Astrocyte (in vitro differentiated cells and primary cell): ENCODE data around the gene OCA2. TPM values are rescaled to one million over a fixed set of nuclear protein-coding genes. Genes with fewer than 3 reads are reported as not detected.

Experiments used
- DNase-seq: peaks from one replicate; pipeline ENCODE4 v3.0.0-alpha.2; 2010; ENCODE audit warnings: low read depth
- FAIRE-seq: peaks from 2 replicates; lab custom pipeline; 2011; peaks lifted over from hg19 to GRCh38; lab: Jason Lieb, UNC
- H2AFZ ChIP-seq: 2 replicates; pipeline ENCODE4 v1.6.0; 2012; ENCODE audit warnings: low read depth, low read length, inconsistent platforms
- H3K27ac ChIP-seq: 2 replicates; pipeline ENCODE4 v1.5.1; 2011; ENCODE audit warnings: low read depth, low read length, inconsistent platforms
- H3K27me3 ChIP-seq: 2 replicates; pipeline ENCODE4 v1.6.0; 2011; ENCODE audit warnings: low read length, inconsistent platforms; ENCODE audit not compliant: insufficient read depth
- H3K36me3 ChIP-seq: 2 replicates; pipeline ENCODE4 v1.5.1; 2011; ENCODE audit warnings: low read length, inconsistent platforms; ENCODE audit not compliant: insufficient read depth
- H3K4me1 ChIP-seq: 2 replicates; pipeline ENCODE4 v1.5.1; 2011; ENCODE audit warnings: low read length, inconsistent platforms; ENCODE audit not compliant: insufficient read depth
- H3K4me2 ChIP-seq: 2 replicates; pipeline ENCODE4 v1.6.0; 2012; ENCODE audit warnings: low read length, inconsistent platforms
- H3K4me3 ChIP-seq: 2 replicates; pipeline ENCODE4 v1.5.1; 2011; ENCODE audit warnings: low read depth, mild to moderate bottlenecking, low read length, inconsistent platforms; ENCODE audit not compliant: insufficient read depth
- H3K79me2 ChIP-seq: 2 replicates; pipeline ENCODE4 v1.6.0; 2012; ENCODE audit warnings: mild to moderate bottlenecking, low read length, inconsistent platforms; ENCODE audit not compliant: insufficient read depth
- H3K9ac ChIP-seq: 2 replicates; pipeline ENCODE4 v1.6.0; 2012; ENCODE audit warnings: mild to moderate bottlenecking, low read length, inconsistent platforms
- H3K9me3 ChIP-seq: 2 replicates; pipeline ENCODE4 v1.5.1; 2012; ENCODE audit warnings: low read depth, mild to moderate bottlenecking, low read length, inconsistent platforms; ENCODE audit not compliant: insufficient read depth
- H4K20me1 ChIP-seq: 2 replicates; pipeline ENCODE4 v1.6.0; 2012; ENCODE audit warnings: low read length, inconsistent platforms; ENCODE audit not compliant: insufficient read depth
- H3K27ac Mint-ChIP-seq: one replicate; pipeline ENCODE4 v1.8.0; 2021; ENCODE audit warnings: mild to moderate bottlenecking, mixed read lengths; ENCODE audit not compliant: unreplicated experiment
- H3K27me3 Mint-ChIP-seq: one replicate; pipeline ENCODE4 v1.8.0; 2021; ENCODE audit warnings: low read depth, mixed read lengths; ENCODE audit not compliant: unreplicated experiment
- H3K36me3 Mint-ChIP-seq: one replicate; pipeline ENCODE4 v1.8.0; 2021; ENCODE audit warnings: low read depth, mixed read lengths; ENCODE audit not compliant: unreplicated experiment
- H3K4me1 Mint-ChIP-seq: one replicate; pipeline ENCODE4 v1.8.0; 2021; ENCODE audit warnings: low read depth, mixed read lengths; ENCODE audit not compliant: unreplicated experiment
- H3K4me3 Mint-ChIP-seq: one replicate; pipeline ENCODE4 v1.8.0; 2021; ENCODE audit warnings: mild to moderate bottlenecking, moderate library complexity, mixed read lengths; ENCODE audit not compliant: unreplicated experiment
- H3K9me3 Mint-ChIP-seq: one replicate; pipeline ENCODE4 v1.8.0; 2021; ENCODE audit warnings: mild to moderate bottlenecking, mixed read lengths; ENCODE audit not compliant: unreplicated experiment
- EZH2 ChIP-seq: IDR thresholded peaks from 2 replicates; pipeline ENCODE4 v1.6.1; 2012; ENCODE audit warnings: mild to moderate bottlenecking, low read length, inconsistent platforms; ENCODE audit not compliant: insufficient read depth
- total RNA-seq: library from RNA; stranded (reverse); gene quantifications from 2 replicates; pipeline ENCODE4 v1.2.1, GENCODE V29; 2021
- TF ChIP-seq, protein P1 (sequence below): IDR thresholded peaks from 2 replicates; pipeline ENCODE4 v1.5.1; 2011; ENCODE audit warnings: low read depth, mild to moderate bottlenecking, inconsistent platforms, low read length, moderate library complexity; ENCODE audit not compliant: insufficient read depth

The OCA2 gene
- total RNA-seq, 1 donor from 2014 or later, result 2.9 TPM

DNA sequence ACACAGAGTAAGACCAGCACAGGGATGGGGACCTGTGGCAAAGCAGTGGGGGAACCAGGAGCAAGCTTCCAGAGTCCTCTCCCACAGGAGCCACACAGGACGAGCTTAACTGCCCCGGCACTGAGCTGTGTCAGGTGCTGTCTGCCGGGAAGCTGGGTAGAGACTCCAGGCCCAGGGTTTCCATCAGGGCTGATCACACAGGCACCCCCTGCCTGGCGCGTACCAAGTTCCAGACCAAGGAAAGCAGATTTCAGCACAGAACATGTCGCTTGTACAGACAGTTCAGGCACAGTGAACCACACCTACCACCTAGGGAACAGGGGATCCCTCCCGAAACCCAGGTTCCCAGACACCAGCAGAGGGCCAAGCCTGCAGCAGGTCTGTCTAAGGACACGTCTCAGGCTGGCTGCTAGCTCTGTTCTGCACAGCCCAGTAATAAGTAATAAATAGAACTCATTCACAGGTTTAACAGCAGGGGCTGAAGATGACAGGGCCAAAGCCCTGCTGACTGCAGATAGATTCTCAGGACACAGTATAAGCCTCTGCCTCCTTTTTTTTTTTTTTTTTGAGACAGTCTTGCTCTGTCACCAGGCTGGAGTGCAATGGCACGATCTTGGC lies 30.2 kb upstream of the OCA2 start:
- H3K4me3 Mint-ChIP-seq, result no peak overlapping the region
- Histone ChIP-seq H3K4me3 (no peak overlapping the region), H2AFZ (no peak overlapping the region), H3K36me3 (peaks cover 3% of the 10 kb centered on the region), H3K9ac (no peak overlapping the region), H3K79me2 (no peaks in the 10 kb centered on the region), H4K20me1 (peaks cover 19% of the 10 kb centered on the region), H3K4me1 (peaks cover 20% of the 10 kb centered on the region), H3K27me3 (no peaks in the 10 kb centered on the region), H3K4me2 (no peak overlapping the region), H3K9me3 (no peaks in the 10 kb centered on the region), H3K27ac (no peak overlapping the region)
- H3K4me1 Mint-ChIP-seq, result peaks cover 11% of the 10 kb centered on the region
- H3K9me3 Mint-ChIP-seq, result no peaks in the 10 kb centered on the region
- H3K36me3 Mint-ChIP-seq, result peaks cover 20% of the 10 kb centered on the region
- TF ChIP-seq, protein P1, sequence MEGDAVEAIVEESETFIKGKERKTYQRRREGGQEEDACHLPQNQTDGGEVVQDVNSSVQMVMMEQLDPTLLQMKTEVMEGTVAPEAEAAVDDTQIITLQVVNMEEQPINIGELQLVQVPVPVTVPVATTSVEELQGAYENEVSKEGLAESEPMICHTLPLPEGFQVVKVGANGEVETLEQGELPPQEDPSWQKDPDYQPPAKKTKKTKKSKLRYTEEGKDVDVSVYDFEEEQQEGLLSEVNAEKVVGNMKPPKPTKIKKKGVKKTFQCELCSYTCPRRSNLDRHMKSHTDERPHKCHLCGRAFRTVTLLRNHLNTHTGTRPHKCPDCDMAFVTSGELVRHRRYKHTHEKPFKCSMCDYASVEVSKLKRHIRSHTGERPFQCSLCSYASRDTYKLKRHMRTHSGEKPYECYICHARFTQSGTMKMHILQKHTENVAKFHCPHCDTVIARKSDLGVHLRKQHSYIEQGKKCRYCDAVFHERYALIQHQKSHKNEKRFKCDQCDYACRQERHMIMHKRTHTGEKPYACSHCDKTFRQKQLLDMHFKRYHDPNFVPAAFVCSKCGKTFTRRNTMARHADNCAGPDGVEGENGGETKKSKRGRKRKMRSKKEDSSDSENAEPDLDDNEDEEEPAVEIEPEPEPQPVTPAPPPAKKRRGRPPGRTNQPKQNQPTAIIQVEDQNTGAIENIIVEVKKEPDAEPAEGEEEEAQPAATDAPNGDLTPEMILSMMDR, result no peak
- no peak for TF ChIP-seq EZH2
- no peak overlapping the region for H3K27ac Mint-ChIP-seq
- DNase-seq (no peak), FAIRE-seq (no peak)
- no peaks in the 10 kb centered on the region for H3K27me3 Mint-ChIP-seq

DNA sequence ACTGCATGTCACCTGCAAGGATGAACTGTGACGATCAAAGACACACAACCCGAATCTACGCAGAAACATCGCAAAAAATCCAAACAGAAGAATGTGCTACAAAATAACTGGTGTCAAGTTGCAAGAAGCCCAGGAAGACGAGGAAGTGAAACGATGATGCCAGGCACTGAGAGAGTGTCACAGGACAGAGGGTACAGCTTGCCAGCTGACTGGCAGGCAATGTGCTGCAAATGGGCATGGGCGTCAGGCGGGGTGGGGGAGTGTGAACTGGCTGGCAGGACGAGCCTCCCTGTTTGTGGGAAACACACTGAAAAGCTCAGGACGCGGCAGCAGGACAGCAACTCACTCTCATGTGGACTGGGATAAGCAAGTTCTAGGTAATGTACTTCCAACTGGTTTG lies 28.9 kb upstream of the OCA2 start:
- Mint-ChIP-seq H3K27me3 (no peaks in the 10 kb centered on the region), H3K4me1 (peaks cover 5% of the 10 kb centered on the region)
- no peak for FAIRE-seq

DNA sequence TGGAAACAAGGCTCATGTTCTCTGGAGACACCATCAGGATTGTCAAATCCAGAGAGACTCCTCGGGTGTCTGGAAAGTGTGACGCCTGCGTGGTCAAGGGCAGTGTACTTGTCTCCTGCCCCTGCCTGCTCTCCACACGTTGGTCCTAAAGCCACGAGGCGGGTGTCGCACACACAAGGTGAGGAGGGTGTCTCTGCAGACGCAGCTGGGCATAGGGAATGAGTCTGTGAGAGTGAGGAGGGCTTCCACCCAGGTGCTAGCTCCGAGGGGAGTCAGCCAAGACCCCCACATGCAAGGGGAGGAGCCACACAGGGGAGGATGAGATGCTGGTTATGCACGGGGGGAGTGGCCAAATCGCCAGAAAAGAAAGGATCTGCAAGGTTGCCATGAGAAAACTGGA lies 27.9 kb upstream of the OCA2 start:
- Histone ChIP-seq H3K4me1 (peaks cover under 1% of the 10 kb centered on the region), H3K79me2 (no peaks in the 10 kb centered on the region), H3K4me2 (no peak overlapping the region), H3K9ac (no peak overlapping the region), H3K36me3 (peaks cover 3% of the 10 kb centered on the region), H2AFZ (no peak overlapping the region), H3K9me3 (no peaks in the 10 kb centered on the region), H4K20me1 (peaks cover 36% of the 10 kb centered on the region), H3K27me3 (no peaks in the 10 kb centered on the region), H3K4me3 (no peak overlapping the region), H3K27ac (no peak overlapping the region)
- no peaks in the 10 kb centered on the region for H3K27me3 Mint-ChIP-seq
- no peaks in the 10 kb centered on the region for H3K9me3 Mint-ChIP-seq
- no peak overlapping the region for H3K27ac Mint-ChIP-seq
- no peak for FAIRE-seq
- peaks cover 2% of the 10 kb centered on the region for H3K4me1 Mint-ChIP-seq
- DNase-seq, result no peak
- H3K4me3 Mint-ChIP-seq, result no peak overlapping the region
- peaks cover 24% of the 10 kb centered on the region for H3K36me3 Mint-ChIP-seq
- no peak for TF ChIP-seq EZH2
- TF ChIP-seq, protein P1, result no peak

More for the DNA sequence above, 28.9 kb upstream of the OCA2 start:
- Mint-ChIP-seq H3K27ac (no peak overlapping the region), H3K4me3 (no peak overlapping the region), H3K36me3 (peaks cover 24% of the 10 kb centered on the region), H3K9me3 (no peaks in the 10 kb centered on the region)
- TF ChIP-seq EZH2, result no peak
- TF ChIP-seq, protein P1, result no peak
- Histone ChIP-seq H3K27me3 (no peaks in the 10 kb centered on the region), H3K27ac (no peak overlapping the region), H3K4me3 (no peak overlapping the region), H4K20me1 (peaks cover 30% of the 10 kb centered on the region), H3K79me2 (no peaks in the 10 kb centered on the region), H3K9ac (no peak overlapping the region), H3K36me3 (peaks cover 3% of the 10 kb centered on the region), H3K4me1 (peaks cover 10% of the 10 kb centered on the region), H2AFZ (no peak overlapping the region), H3K4me2 (no peak overlapping the region), H3K9me3 (no peaks in the 10 kb centered on the region)
- no peak for DNase-seq
